ENCODE measurements around the gene TBC1D3B.
"Not testable (repeated sequence)": the region's sequence is repeated elsewhere in the genome, so short reads cannot be mapped to it uniquely, and the experiment has no call there.

TBC1D3B gene

GRCh38 chr17:36168836-36169235 lies 7.6 kb downstream of the TBC1D3B start:
- not testable (repeated sequence) for DNase-seq

- no peak for DNase-seq
Measured at GRCh38 chr17:36153895-36154610, 22.4 kb downstream of the TBC1D3B start.

GRCh38 chr17:36152639-36153120 lies 23.8 kb downstream of the TBC1D3B start:
- DNase-seq, result no peak

DNA sequence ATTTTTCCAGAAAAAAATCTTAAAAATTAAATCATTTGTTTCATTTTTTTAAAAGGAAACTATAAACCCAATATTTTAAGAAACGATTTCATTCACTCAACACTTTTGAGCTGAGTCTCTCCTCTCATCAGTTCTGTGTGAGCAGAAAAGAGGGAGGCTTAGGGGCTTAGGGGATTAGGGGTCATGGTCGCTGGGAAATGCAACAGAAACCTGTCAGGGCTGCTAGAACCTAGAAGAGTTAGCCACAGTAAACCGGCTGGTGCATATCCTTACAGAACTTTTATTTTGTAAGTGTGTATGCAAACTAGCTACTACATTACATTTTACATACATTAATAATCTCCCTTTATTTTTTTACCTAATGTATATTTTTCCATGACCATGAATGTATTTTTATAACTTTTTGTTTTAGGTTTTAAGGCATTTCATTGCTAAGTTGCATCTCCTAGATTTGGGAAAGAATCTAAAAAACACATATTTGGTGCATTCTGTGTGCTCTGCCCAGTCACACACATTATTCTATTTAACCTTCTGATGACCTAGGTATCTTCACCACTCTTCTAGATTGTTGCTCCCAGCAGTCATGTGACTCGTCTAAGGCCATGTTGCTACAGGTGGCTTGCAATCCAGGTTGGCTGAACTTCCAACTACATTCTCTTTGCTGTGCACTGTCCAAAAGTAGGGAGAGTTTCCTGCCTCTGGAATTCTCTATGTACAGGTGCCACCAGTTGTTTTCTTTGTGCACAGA lies 24.4 kb downstream of the TBC1D3B start:
- no peak for DNase-seq

DNA sequence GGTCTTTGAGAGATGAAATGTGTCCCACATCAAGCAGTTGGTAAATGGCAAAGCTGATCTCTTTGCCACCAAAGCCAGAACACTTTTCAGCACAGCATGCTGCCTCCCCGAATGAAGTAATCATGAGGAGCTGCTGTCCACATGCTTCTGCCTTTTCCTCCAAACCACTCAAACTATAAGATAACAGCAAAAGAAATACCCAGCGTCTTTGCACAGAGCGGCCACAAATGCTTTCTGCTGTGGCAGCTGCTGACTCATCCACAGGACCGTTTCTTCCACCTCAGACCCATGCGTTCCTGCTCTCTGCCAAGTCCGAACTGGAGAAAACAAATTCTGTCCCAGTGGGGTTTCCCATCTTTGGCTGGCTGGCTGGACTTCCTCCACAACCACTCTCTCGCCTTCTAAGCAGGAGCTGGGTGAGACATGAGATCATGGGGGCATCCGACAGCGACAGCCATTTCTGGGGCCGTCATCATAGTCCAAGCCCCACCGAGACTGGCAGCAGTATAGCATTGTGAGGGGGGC lies 27.1 kb downstream of the TBC1D3B start:
- DNase-seq, result no peak

GRCh38 chr17:36148559-36149295 lies 27.7 kb downstream of the TBC1D3B start:
- DNase-seq, result peak; percentile 39

- no peak for DNase-seq
Measured at GRCh38 chr17:36147601-36148000, 28.8 kb downstream of the TBC1D3B start.

DNA sequence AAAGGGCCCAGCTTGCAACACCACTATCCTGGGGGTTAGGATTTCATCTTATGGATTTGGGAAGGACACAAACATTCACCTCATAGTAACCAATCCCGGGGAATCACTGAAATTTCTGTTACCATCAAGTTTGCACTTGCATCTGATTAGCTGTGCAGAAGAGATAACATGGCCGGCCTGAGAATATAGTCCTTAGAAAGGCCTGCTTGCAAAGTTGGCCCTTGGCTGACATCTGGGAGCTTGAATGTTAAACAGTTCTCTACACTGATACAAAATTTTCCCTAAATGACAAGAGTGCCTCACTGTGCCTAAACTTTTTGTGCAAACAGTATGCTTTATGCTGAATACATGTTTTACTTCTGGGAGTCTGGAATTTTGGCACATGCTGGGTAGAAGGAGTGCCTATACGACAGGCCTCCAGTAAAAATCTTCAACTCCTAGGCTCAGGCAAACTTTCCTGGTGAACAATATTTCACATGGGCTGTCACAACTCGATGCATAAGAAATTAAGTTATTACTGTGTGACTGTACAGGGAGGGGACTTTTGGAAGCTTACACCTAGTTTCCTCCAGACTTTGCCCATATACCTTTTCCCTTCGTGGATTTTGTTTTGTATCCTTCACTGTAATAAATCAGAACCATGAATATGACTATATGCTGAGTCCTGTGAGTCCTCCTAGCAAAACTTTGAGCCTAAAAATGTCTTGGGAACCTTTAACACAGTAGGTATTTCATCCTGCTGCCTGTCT lies 31.3 kb downstream of the TBC1D3B start:
- DNase-seq, result no peak

GRCh38 chr17:36144014-36144413 lies 32.4 kb downstream of the TBC1D3B start:
- no peak for DNase-seq

GRCh38 chr17:36142806-36143205 lies 33.6 kb downstream of the TBC1D3B start:
- DNase-seq, result no peak

DNA sequence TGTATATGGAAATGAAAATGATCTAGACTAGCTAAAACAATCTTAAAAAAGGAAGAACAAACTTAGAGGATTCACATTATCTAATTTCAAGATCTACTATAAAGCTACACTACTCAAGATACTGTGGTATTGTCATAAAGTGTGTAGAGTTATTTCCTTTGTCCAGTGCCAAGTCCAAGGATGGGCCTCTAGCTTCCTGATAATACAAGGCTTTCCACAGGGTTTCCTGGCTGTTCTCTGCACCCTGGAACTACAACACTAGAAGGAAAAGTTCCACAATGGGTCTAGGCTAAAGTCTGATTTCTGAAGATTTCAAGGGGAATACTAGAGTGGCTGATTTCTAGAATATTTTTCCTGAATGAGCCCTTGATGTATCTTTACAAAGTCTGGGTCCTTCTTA lies 34.2 kb downstream of the TBC1D3B start:
- DNase-seq, result no peak

DNA sequence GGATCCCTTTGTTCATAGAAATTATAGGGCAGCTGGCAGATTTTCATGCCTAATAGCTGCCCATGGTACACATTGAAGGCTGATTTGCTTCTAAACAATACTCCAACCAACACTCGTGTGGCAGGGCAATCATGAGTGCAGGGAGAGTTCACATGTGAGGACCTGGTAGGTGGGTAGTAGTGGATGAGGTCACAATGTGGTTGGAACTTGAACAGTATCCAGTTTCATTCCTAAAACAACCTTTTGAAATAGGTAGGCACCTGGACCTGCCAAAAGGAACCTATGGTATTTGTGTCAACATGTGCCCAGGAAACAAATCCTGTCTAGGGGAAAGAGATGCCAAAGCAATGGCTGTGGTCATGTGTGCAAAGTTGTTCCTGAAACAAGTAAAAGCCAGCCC lies 40.0 kb downstream of the TBC1D3B start:
- DNase-seq, result no peak

DNA sequence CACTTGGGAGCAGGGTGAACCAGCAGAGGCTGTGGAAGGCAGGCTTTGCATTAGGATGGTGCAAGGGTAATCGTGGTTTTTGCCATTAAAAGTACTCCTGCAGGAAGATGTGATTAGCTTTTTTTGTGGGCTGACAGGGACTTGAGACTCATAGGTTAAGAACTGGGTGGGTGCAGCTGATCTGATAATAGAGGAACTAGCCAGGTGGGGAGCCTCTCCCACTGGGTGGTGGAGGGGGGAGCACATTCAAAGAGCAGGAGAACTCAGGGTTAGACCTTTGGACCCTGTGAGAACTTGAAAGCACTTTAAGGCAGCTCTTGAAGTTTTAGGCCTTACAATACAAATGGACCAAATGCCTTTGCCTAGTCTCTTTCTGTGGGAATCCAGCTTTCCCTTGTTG lies 40.4 kb downstream of the TBC1D3B start:
- DNase-seq, result no peak

- DNase-seq, result no peak
Measured at GRCh38 chr17:36135465-36135864, 41.0 kb downstream of the TBC1D3B start.

DNA sequence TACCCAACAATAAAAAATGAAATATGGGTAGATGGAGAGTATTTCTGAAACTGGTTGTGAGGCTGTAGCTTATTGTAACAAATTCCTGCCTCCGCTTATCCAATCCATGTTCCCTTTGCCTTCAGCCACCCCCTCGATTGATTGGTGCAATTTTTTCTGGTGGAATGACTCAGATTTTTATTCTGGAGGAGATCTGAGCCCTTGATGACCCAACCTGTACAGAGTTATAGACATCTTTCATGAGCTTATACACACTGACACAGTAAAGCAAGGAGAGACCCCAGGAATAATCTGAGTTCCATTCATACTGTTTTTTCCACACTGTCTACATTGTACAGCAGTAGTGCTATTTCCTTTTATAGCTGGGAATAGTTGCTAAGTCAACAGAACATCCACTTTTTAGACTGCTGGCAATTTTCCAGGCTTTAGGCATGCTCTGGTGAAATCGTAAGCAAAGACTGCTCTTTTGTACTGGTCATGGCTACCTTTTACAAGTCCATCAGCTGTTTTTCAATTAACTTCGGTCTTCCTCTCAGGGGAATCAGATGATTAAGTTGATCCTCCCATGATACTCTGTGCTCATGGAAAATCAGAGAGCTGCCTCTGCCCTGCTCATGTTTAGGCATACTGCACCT lies 42.7 kb downstream of the TBC1D3B start:
- no peak for DNase-seq

DNA sequence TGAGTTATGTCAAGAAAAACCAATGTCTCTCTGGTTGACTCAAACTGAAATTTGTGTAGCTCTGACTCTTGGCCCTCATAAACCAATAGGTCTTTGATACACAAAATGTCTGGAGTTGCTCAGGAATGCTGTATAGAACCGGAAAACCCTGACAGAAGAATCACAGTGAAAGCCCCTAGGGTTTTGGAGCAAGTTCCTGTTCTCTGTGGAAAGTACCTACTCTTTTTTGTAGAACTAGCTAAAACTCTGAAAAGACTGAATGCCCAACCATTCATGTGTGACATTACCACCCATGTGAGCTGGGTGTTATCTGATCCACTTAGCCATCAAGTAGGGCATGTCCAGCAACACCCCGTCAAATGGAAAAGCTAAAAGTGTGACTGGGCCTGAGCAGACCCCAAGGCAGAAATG lies 44.0 kb downstream of the TBC1D3B start:
- DNase-seq, result no peak

DNA sequence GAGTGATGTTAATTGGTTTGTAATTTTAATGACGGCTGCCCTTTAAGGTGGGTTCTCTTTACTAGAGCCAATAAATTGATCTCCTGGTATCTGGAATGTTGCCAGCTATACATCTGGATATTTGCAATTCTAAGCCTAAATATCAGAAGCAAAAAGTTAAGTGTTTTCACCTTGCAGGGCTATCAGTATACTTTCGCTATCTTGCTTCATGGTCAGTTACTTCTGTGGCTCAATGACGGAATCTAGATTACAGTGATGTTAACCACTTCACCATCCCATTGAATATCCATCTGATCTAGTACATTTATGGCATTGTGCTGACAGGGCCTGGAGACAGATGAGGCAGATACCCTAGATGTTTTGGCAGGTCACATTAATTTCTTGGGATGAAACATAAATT lies 44.5 kb downstream of the TBC1D3B start:
- DNase-seq, result no peak

- DNase-seq, result peak; percentile 25
Measured at GRCh38 chr17:36131421-36131820, 45.0 kb downstream of the TBC1D3B start.

DNA sequence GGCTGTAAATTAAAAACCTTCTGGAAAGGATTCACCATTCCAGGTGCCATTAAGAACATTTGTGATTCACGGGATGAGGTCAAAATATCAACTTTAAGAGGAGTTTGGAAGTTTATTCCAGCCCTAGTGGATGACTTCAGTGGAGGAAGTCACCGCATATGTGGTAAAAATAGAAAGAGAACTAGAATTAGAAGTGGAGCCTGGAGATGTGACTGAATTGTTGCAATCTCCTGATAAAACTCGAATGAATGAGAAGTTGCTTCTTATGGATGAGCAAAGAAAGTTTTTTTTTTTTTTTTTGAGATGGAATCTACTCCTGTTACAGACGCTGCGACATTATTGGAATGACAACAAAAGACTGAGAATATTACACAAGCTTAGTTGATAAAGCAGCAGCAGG lies 46.1 kb downstream of the TBC1D3B start:
- DNase-seq, result no peak

DNA sequence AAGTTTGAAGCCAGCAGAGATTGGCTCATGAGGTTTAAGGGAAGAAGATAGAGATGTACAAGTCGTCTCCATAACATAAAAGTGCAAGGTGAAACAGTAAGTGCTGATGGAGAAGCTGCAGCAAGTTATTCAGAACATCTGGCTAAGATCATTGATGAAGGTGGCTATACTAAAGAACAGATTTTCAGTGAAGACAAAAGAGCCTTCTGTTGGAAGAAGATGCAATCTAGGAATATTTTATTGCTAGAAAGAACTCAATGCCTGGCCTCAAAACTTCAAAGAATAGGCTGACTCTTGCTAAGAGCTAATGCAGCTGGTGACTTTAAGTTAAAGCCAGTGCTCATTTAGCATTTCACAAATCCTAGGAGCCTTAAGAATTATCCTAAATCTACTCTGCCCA lies 46.8 kb downstream of the TBC1D3B start:
- DNase-seq, result no peak

- no peak for DNase-seq
Measured at GRCh38 chr17:36128411-36128978, 47.9 kb downstream of the TBC1D3B start.

DNA sequence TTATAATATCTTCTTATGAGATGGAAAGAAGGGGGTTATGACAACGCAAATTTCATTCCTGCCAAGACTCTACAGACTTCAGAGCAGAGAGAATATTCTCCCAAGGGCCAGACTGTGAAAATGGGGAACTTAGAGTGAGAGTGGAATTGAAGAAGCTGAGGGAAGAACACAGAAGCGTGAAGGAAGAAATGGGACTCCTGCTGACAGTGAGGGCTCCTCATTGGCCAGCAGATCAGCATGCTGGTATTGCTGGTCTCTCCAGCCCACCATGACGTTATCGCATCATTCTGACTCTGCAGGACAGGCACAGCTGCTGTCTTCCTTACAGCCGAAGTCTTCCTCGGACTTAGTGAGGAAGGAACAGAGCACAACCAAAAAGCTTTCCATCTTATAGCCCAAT lies 48.5 kb downstream of the TBC1D3B start:
- DNase-seq, result no peak
